Caco-2 (cell line): ENCODE data around the gene SRSF8. TPM values are rescaled to one million over a fixed set of nuclear protein-coding genes. Genes with fewer than 3 reads are reported as not detected.
A peak's percentile ranks its signal among the peaks of the same experiment; 100 is the strongest.
"Not testable (repeated sequence)": the region's sequence is repeated elsewhere in the genome, so short reads cannot be mapped to it uniquely, and the experiment has no call there.

ENCODE experiments used
- Bru-seq: library from RNA; stranded (reverse); fragments of 400-500 nt; gene quantifications from one replicate; lab custom pipeline; 2021; lab: Mats Ljungman, UMichigan
- BruChase-seq, 2 experiments: library from RNA; stranded (reverse); fragments of 400-500 nt; gene quantifications; one replicate each; lab custom pipeline; 2021; lab: Mats Ljungman, UMichigan
- BruUV-seq: library from RNA; stranded (reverse); fragments of 400-500 nt; replicated peaks from 2 replicates; lab custom pipeline; 2021; lab: Mats Ljungman, UMichigan
- CTCF ChIA-PET: fragments of 300-600 bp; sonication (Branson Sonifier 250); formaldehyde crosslinking; loops from one replicate; lab custom pipeline; 2022; ENCODE audit warnings: antibody characterized with exemption; lab: Charles Lee
- POLR2A ChIA-PET: fragments of 300-600 bp; sonication (Branson Sonifier 250); formaldehyde crosslinking; loops from one replicate; lab custom pipeline; 2022; ENCODE audit warnings: antibody characterized with exemption; lab: Charles Lee
- DNase-seq, 2 experiments: peaks; one replicate each; pipeline versions ENCODE4 v3.0.0 to v3.0.0-alpha.2; 2020 to 2022
- H3K27me3 ChIP-seq: replicated peaks from 2 replicates; pipeline ENCODE4 v1.6.0; 2011; ENCODE audit warnings: low read length; ENCODE audit not compliant: control insufficient read depth, insufficient read depth
- H3K36me3 ChIP-seq: 2 replicates; pipeline ENCODE4 v1.5.1; 2011; ENCODE audit warnings: low read length; ENCODE audit not compliant: control insufficient read depth, insufficient read depth
- H3K4me1 ChIP-seq: fragments of 250-450 bp; sonication (Bioruptor Pico); 2 replicates; pipeline ENCODE4 v1.5.1; 2020; ENCODE audit warnings: mild to moderate bottlenecking
- H3K4me3 ChIP-seq: 2 replicates; pipeline ENCODE4 v1.5.1; 2011; ENCODE audit warnings: low read depth, mild to moderate bottlenecking, control low read depth, low read length
- H3K9me3 ChIP-seq: fragments of 250-450 bp; sonication (Bioruptor Pico); 2 replicates; pipeline ENCODE4 v1.5.1; 2020; ENCODE audit warnings: mild to moderate bottlenecking, moderate library complexity
- H3K27ac Mint-ChIP-seq: one replicate; pipeline ENCODE4 v1.8.0; 2022; ENCODE audit warnings: mixed read lengths; ENCODE audit not compliant: unreplicated experiment
- H3K27me3 Mint-ChIP-seq: one replicate; pipeline ENCODE4 v1.8.0; 2022; ENCODE audit warnings: mixed read lengths; ENCODE audit not compliant: insufficient read depth, unreplicated experiment
- H3K36me3 Mint-ChIP-seq: one replicate; pipeline ENCODE4 v1.8.0; 2022; ENCODE audit warnings: mild to moderate bottlenecking, mixed read lengths; ENCODE audit not compliant: insufficient read depth, unreplicated experiment
- H3K4me1 Mint-ChIP-seq: one replicate; pipeline ENCODE4 v1.8.0; 2022; ENCODE audit warnings: low read depth, mixed read lengths; ENCODE audit not compliant: unreplicated experiment
- H3K4me3 Mint-ChIP-seq: one replicate; pipeline ENCODE4 v1.8.0; 2022; ENCODE audit warnings: mild to moderate bottlenecking, moderate library complexity, mixed read lengths; ENCODE audit not compliant: unreplicated experiment
- H3K9me3 Mint-ChIP-seq: one replicate; pipeline ENCODE4 v1.8.0; 2022; ENCODE audit warnings: mixed read lengths; ENCODE audit not compliant: unreplicated experiment
- intact Hi-C: fragments of 100-400 bp; cut with micrococcal nuclease; formaldehyde crosslinking; loops from one replicate; pipeline ENCODE4 v1.10.0; 2022; ENCODE audit not compliant: unreplicated experiment
- long read RNA-seq: library from polyadenylated mRNA; stranded (forward); transcript quantifications from one replicate; pipeline ENCODE4 v2.0.0, GENCODE V29; 2022
- total RNA-seq: library from RNA; stranded (reverse); gene quantifications from 2 replicates; pipeline ENCODE4 v1.2.3, GENCODE V29; 2022
- TF ChIP-seq, protein P1 (sequence below), 2 experiments: fragments of 200-600 bp in 1 of 2; IDR thresholded peaks; 1 replicate in 1 of 2; 2 replicates in 1 of 2; pipeline versions ENCODE4 v1.5.1 to v1.8.0; 2011 to 2022; ENCODE audit warnings: antibody characterized with exemption in 1 of 2, control low read depth in 1 of 2, inconsistent platforms in 1 of 2, low read depth in 1 of 2, low read length in 1 of 2, mild to moderate bottlenecking in 1 of 2, moderate library complexity in 1 of 2; ENCODE audit not compliant: insufficient read depth in 1 of 2, severe bottlenecking in 1 of 2, unreplicated experiment in 1 of 2

The SRSF8 gene, protein sequence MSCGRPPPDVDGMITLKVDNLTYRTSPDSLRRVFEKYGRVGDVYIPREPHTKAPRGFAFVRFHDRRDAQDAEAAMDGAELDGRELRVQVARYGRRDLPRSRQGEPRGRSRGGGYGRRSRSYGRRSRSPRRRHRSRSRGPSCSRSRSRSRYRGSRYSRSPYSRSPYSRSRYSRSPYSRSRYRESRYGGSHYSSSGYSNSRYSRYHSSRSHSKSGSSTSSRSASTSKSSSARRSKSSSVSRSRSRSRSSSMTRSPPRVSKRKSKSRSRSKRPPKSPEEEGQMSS
- 44.5 and 52.4 TPM in 2 replicates for total RNA-seq
- percentile 96 among the genes with signal in this experiment for Bru-seq, nascent RNA
- percentile 98 among the genes with signal in this experiment for BruChase-seq, experiment 1, labeled RNA remaining after a 2-hour chase
- percentile 95 among the genes with signal in this experiment for BruChase-seq, experiment 2, labeled RNA remaining after a 6-hour chase
- long read RNA-seq, full-length matches to known transcripts: 113 of 115 reads
- long read RNA-seq, partial matches to known transcripts: 0 of 115 reads
- long read RNA-seq, other reads (novel, unspliced or antisense): 2 of 115 reads

DNA sequence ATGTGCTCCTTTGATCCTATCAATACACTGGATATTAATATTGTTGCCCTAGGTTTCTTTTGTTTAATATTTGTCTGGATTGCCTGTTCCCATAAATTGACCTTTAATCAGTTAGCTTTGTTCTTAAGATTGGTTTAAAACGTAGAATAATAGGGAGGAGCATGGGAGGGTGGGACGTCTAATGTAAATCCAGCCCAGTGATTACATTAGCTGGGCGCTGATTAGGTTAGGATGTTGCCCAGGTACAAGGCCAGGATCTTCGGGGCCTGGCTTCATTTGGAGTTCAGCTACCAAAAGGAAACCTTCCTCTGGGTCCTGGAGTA is at the start of gene SRSF8:
Gene SRSF8 (plus strand): TSS at position 204 of the 323 bp plus-strand sequence. CDS start 308 bp downstream, outside the sequence.
- peaks cover 12% of the 10 kb centered on the region for H3K4me1 ChIP-seq
- intact Hi-C loops: loop anchor here (1.0 to 10.0 kb wide), 6 partner anchors 50 to 1358 kb away; partner anchors contain the start of genes CEP57 and FUT4
- TF ChIP-seq, protein P1, sequence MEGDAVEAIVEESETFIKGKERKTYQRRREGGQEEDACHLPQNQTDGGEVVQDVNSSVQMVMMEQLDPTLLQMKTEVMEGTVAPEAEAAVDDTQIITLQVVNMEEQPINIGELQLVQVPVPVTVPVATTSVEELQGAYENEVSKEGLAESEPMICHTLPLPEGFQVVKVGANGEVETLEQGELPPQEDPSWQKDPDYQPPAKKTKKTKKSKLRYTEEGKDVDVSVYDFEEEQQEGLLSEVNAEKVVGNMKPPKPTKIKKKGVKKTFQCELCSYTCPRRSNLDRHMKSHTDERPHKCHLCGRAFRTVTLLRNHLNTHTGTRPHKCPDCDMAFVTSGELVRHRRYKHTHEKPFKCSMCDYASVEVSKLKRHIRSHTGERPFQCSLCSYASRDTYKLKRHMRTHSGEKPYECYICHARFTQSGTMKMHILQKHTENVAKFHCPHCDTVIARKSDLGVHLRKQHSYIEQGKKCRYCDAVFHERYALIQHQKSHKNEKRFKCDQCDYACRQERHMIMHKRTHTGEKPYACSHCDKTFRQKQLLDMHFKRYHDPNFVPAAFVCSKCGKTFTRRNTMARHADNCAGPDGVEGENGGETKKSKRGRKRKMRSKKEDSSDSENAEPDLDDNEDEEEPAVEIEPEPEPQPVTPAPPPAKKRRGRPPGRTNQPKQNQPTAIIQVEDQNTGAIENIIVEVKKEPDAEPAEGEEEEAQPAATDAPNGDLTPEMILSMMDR (IDR thresholded peaks at IDR 0.05; ENCODE audit: insufficient read depth in 1 of 2, low read depth in 1 of 2, low read length in 1 of 2, severe bottlenecking in 1 of 2, unreplicated experiment in 1 of 2): no peak
- peak within 1 kb of the TSS; percentile 46 for H3K4me3 ChIP-seq
- Mint-ChIP-seq H3K27me3 (peaks cover 12% of the 10 kb centered on the region), H3K27ac (peak within 1 kb of the TSS; percentile 99), H3K4me1 (peaks cover 15% of the 10 kb centered on the region), H3K36me3 (peaks cover 35% of the 10 kb centered on the region), H3K9me3 (no peaks in the 10 kb centered on the region), H3K4me3 (peak within 1 kb of the TSS; percentile 100)
- no peaks in the 10 kb centered on the region for H3K36me3 ChIP-seq
- ChIA-PET POLR2A (interaction anchor here (0.6 to 3.3 kb wide), 17 partner anchors 10 to 1336 kb away, joined by 3 to 62 read pairs (median 4); partner anchors contain the start of genes AMOTL1, C11orf54, CCDC82 and CEP57), CTCF (interaction anchor here (0.6 to 3.3 kb wide), 19 partner anchors 10 to 1323 kb away, joined by 3 to 42 read pairs (median 5); partner anchors contain the start of genes CCDC82, CEP57, CWC15 and ENDOD1)
- BruUV-seq: no TSS peak
- H3K9me3 ChIP-seq: no peaks in the 10 kb centered on the region
- H3K27me3 ChIP-seq: no peaks in the 10 kb centered on the region
- DNase-seq: no peak

DNA sequence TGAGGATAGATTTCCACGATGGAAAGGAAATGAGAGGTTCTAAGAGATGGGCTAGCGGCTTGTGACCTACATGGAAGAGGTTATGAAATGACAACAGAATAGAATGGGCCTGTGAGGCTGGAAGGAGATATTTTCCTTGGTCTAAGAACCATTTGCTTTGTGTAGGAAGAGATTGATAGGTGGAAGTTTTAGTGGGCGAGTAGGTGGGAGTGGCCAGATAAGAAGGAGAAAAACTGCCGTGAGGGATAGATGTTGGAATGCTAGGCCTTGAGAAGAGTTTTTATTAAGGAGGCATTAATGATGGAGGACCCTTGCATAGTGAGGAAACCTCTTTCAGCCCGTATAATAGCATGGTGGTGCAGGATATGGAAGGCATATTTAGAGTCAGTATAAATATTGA is 45.3 kb upstream of the SRSF8 start:
- H3K9me3 Mint-ChIP-seq, POLR2A ChIA-PET, H3K27ac Mint-ChIP-seq, H3K27me3 ChIP-seq, intact Hi-C loops, DNase-seq, BruUV-seq, H3K27me3 Mint-ChIP-seq, H3K9me3 ChIP-seq, H3K4me1 ChIP-seq, H3K4me3 Mint-ChIP-seq, H3K4me3 ChIP-seq, H3K4me1 Mint-ChIP-seq, CTCF ChIA-PET, H3K36me3 ChIP-seq, H3K36me3 Mint-ChIP-seq: not testable (repeated sequence)

DNA sequence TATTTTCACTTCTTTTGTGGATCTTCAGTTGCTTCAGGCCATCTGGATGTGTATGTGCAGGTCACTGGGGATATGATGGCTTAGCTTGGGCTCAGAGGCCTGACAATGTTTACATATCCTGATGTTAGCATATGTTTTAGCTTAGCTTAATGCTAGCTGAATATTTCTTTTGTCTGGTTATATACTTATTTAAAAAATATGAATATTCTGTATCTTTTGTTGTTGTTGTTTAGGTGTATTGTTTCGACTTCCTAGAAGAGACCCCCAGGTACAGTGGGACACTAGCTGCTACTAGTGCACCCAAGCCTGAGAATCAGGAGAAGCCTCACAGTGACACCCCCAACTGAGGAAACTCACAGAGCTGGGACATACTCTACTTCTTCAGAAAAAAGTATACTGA is 41.8 kb upstream of the SRSF8 start, which contains the start of gene KDM4E:
Gene KDM4E (plus strand): TSS at position 301 of the 400 bp plus-strand sequence. CDS start 300 bp downstream, outside the sequence.
- H3K9me3 ChIP-seq: peaks cover 5% of the 10 kb centered on the region; the same call in 1 of the 2 replicates
- Mint-ChIP-seq H3K9me3 (no peaks in the 10 kb centered on the region), H3K4me1 (no peaks in the 10 kb centered on the region), H3K27ac (no peak within 1 kb of the TSS), H3K36me3 (no peaks in the 10 kb centered on the region), H3K27me3 (no peaks in the 10 kb centered on the region), H3K4me3 (no peak within 1 kb of the TSS)
- DNase-seq: no peak
- H3K4me3 ChIP-seq: no peak within 1 kb of the TSS
- no peaks in the 10 kb centered on the region for H3K36me3 ChIP-seq
- H3K27me3 ChIP-seq: no peaks in the 10 kb centered on the region
- no peaks in the 10 kb centered on the region for H3K4me1 ChIP-seq
- POLR2A ChIA-PET: no interaction called here
- intact Hi-C loops: no loop called here
- no TSS peak for BruUV-seq
- TF ChIP-seq, protein P1 (IDR thresholded peaks at IDR 0.05; ENCODE audit: insufficient read depth in 1 of 2, low read depth in 1 of 2, low read length in 1 of 2, severe bottlenecking in 1 of 2, unreplicated experiment in 1 of 2): no peak
- CTCF ChIA-PET: no interaction called here

DNA sequence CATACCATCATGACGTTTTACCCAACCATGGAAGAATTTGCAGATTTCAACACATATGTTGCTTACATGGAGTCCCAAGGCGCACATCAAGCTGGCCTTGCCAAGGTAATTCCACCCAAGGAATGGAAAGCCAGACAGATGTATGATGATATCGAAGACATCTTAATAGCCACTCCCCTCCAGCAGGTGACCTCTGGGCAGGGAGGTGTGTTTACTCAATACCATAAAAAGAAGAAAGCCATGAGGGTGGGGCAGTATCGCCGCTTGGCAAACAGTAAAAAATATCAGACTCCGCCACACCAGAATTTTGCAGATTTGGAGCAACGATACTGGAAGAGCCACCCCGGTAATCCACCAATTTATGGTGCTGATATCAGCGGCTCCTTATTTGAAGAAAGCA is 41.1 kb upstream of the SRSF8 start:
- H3K4me3 Mint-ChIP-seq, H3K36me3 ChIP-seq, H3K36me3 Mint-ChIP-seq, H3K9me3 Mint-ChIP-seq, H3K27me3 ChIP-seq, DNase-seq, H3K4me3 ChIP-seq, H3K4me1 ChIP-seq, intact Hi-C loops, H3K4me1 Mint-ChIP-seq, H3K27ac Mint-ChIP-seq, H3K9me3 ChIP-seq, H3K27me3 Mint-ChIP-seq, CTCF ChIA-PET, BruUV-seq, POLR2A ChIA-PET: not testable (repeated sequence)
